Nucleus accumbens (tissue), 56 donors: ENCODE data around the gene PRPF40B.
"Not testable (repeated sequence)": the region's sequence is repeated elsewhere in the genome, so short reads cannot be mapped to it uniquely, and the experiment has no call there.

ENCODE experiments used
- DNase-seq, 56 donors: peaks; one replicate each; lab custom pipeline; 2025; lab: John Stamatoyannopoulos, UW

The PRPF40B gene

GRCh38 chr12:49623142-49623904 lies at the start of gene PRPF40B:
Gene PRPF40B, plus strand, starts transcription at chr12:49623561. Its CDS starts 30 bp downstream, at chr12:49623591.
- peak in 55 of 56 donors; percentile 44 to 98 (median 85) for DNase-seq

DNA sequence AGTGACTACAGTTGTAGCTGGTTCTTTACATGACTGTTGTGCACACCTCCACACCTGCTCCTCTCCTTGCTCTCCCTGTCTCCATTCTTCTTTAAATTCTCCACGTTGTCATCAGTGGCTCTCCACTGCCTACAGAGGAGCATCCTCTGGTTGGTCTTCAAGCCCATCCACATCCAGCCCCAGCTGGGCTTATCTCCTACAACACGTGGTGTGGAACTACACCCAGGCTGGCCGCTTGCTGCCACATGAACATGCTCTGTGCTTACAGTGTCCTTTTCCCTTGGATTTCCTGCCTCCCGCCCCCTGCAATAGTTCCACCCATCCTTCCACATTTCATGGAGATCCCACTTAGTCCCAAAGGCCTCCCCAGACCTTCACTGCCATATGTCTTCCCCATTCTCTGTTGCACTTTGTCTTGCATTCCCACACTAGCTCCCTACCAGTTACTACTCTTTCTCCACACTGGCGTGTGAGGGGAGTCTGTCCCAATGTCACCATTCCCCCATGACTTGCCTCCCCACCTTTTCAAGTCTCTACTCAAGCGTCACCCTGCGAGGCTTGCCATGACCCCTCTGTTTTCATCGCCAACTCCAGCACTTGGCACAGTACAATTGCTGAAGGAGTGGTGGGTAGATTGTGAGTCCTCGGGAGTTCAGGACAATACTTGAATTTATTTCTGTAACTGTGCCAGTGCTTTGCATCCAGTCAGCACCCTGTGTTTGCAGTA lies 45.6 kb upstream of the PRPF40B start:
- no peak for DNase-seq

DNA sequence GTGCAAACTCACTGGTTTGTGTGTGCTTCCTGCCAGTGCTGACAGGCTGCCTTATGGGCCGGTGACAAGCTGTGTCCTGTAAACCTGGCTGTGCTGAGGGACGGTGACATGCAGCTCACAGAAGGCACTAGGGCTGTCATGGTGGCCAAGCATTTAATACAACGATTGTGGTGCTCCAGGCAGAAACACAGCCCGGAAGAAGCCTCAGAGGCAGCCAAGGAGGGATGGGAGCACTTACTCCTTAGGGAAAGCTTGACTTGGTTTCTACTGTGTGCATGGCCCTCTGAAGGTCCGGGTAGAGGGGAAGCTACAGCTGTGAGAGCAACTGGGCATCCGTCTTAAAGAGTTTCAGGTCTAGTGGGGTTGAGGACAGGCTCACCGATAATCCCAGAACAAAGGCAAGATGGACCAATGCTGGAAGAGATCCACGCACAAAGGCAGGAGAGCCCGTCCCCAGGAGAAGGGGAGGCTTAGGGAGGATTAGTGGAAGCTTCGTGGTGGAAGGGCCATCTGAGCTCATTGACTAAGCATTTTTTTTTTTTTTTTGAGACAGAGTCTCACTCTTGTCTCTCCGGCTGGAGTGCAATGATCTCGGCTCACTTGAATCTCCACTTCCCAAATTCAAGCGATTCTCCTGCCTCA lies 44.8 kb upstream of the PRPF40B start:
- DNase-seq: no peak

- DNase-seq: peak in 51 of 56 donors; percentile 7 to 85 (median 47)
Observed at GRCh38 chr12:49580572-49581535, 42.5 kb upstream of the PRPF40B start.

GRCh38 chr12:49582201-49582600 lies 41.2 kb upstream of the PRPF40B start:
- DNase-seq: no peak

- DNase-seq: no peak
Observed at GRCh38 chr12:49582850-49583249, 40.5 kb upstream of the PRPF40B start.

GRCh38 chr12:49583366-49584094 lies 39.8 kb upstream of the PRPF40B start:
- DNase-seq: peak in 11 of 56 donors; percentile 4 to 43 (median 23)

DNA sequence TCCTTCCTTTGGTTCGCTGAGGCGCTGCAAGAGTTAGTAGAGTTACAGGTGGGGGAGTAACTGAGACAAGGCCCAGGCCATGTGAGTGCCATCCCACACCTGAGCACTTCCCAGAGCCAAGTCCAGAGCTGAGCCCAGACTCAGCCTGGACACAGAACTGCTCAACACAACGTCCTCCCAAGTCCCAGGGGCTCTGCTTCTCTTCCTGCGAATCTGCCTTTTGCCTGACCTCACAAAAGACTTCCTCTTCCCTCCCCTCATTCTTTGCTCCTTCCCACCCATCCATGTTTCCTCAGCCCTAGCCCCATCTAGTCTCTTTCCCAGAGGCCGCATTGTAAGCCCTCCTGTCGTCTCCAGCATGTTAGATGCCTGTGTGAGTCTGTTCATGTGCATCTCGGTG lies 38.8 kb upstream of the PRPF40B start:
- no peak for DNase-seq

- peak in 10 of 56 donors; percentile 2 to 35 (median 16) for DNase-seq
Observed at GRCh38 chr12:49585477-49586459, 37.6 kb upstream of the PRPF40B start.

GRCh38 chr12:49587174-49587908 lies 36.0 kb upstream of the PRPF40B start:
- DNase-seq: no peak

GRCh38 chr12:49588281-49588680 lies 35.1 kb upstream of the PRPF40B start:
- DNase-seq: no peak

GRCh38 chr12:49588721-49589516 lies 34.4 kb upstream of the PRPF40B start:
- DNase-seq: peak in 3 of 56 donors; percentile 5 to 46 (median 12)

DNA sequence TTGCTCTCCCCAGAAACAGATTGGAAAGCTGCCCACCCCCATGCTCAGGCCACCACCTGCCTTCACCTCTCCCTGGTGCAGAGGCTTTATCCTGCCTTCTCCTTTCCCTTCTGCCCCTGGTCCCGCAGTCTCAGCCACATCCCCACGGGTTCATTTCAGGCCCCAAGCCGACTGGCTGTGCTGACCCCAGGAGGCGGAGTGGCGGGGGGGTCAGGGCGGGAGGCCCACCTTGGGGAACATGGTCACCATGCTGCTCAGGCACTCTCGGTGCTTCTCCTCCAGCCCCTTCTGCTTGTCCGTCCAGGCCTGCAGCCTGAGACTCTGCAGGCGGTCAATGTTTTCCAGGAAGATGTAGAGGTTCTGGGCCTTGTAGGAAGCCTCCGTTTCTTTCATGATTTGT lies 24.8 kb upstream of the PRPF40B start:
- no peak for DNase-seq

GRCh38 chr12:49599961-49600360 lies 23.4 kb upstream of the PRPF40B start:
- DNase-seq: no peak

DNA sequence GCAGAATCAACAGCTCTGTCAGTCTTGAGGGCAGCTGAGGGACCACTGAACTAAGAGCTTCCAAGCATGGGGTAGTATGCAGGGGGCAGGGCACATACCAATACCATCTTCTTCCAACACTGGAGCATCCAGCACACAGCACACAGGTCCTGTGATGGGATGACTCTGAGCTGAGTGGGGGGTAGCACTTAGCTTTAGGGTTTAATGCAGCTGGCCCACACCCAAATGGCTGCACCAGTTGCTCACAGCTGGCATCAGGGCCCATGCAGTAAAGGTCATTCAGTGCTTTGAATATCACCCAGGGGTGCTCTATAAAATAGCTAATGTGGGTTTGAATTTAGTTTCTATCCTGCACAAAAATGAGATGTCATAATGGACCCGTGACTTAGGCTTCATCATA lies 19.6 kb upstream of the PRPF40B start:
- no peak for DNase-seq

- no peak for DNase-seq
Observed at GRCh38 chr12:49604856-49605255, 18.5 kb upstream of the PRPF40B start.

- not testable (repeated sequence) for DNase-seq
Observed at GRCh38 chr12:49605539-49605938, 17.8 kb upstream of the PRPF40B start, which contains the start of gene FAM186B. Gene FAM186B, minus strand, starts transcription at chr12:49605639. Its CDS starts 162 bp downstream, at chr12:49605477.
